GM23338 (cell line): ENCODE data around the gene RXFP4. TPM values are rescaled to one million over a fixed set of nuclear protein-coding genes. Genes with fewer than 3 reads are reported as not detected.

Source experiments
- ATAC-seq: fragments of 200-7000 bp; cut with Tn5 transposase; 3 replicates; pipeline ENCODE4 v1.9.1; 2020
- DNase-seq: peaks from one replicate; pipeline ENCODE4 v3.0.0-alpha.2; 2015; ENCODE audit warnings: low spot score
- H2AFZ ChIP-seq: fragments of 200-600 bp; sonication (generic); 2 replicates; pipeline ENCODE4 v1.8.0; 2016; ENCODE audit warnings: antibody characterized with exemption, mild to moderate bottlenecking, moderate library complexity
- H3F3A ChIP-seq: fragments of 200-600 bp; sonication (generic); replicated peaks from 2 replicates; pipeline ENCODE4 v1.8.0; 2017; ENCODE audit warnings: antibody characterized with exemption, mixed run types, low read depth
- H3K27ac ChIP-seq: fragments of 200-600 bp; sonication (generic); 2 replicates; pipeline ENCODE4 v1.6.1; 2016; ENCODE audit warnings: low read depth
- H3K27me3 ChIP-seq: fragments of 200-600 bp; sonication (generic); 2 replicates; pipeline ENCODE4 v1.8.0; 2016; ENCODE audit warnings: mild to moderate bottlenecking, mixed run types, moderate library complexity; ENCODE audit not compliant: insufficient read depth
- H3K36me3 ChIP-seq: fragments of 200-600 bp; sonication (generic); 2 replicates; pipeline ENCODE4 v1.8.0; 2016; ENCODE audit warnings: mild to moderate bottlenecking; ENCODE audit not compliant: insufficient read depth
- H3K4me1 ChIP-seq: fragments of 200-600 bp; sonication (generic); 2 replicates; pipeline ENCODE4 v1.8.0; 2016; ENCODE audit warnings: mild to moderate bottlenecking, moderate library complexity; ENCODE audit not compliant: insufficient read depth
- H3K4me2 ChIP-seq: fragments of 200-600 bp; sonication (generic); 2 replicates; pipeline ENCODE4 v1.7.1; 2017; ENCODE audit warnings: mixed run types
- H3K4me3 ChIP-seq: fragments of 200-600 bp; sonication (generic); 2 replicates; pipeline ENCODE4 v1.6.1; 2016; ENCODE audit warnings: mixed run types
- H3K79me2 ChIP-seq: fragments of 200-600 bp; sonication (generic); replicated peaks from 2 replicates; pipeline ENCODE4 v1.8.0; 2017; ENCODE audit warnings: mild to moderate bottlenecking; ENCODE audit not compliant: insufficient read depth
- H3K9me2 ChIP-seq: fragments of 200-600 bp; sonication (generic); 2 replicates; pipeline ENCODE4 v1.8.0; 2017; ENCODE audit not compliant: insufficient read depth
- H4K20me1 ChIP-seq: fragments of 200-600 bp; sonication (generic); replicated peaks from 2 replicates; pipeline ENCODE4 v1.8.0; 2017; ENCODE audit warnings: mild to moderate bottlenecking; ENCODE audit not compliant: insufficient read depth
- H3K27ac Mint-ChIP-seq: 2 replicates; pipeline ENCODE4 v1.8.0; 2020; ENCODE audit warnings: inconsistent platforms, mild to moderate bottlenecking, moderate library complexity, mixed read lengths
- H3K27me3 Mint-ChIP-seq: 3 replicates; pipeline ENCODE4 v1.8.0; 2022; ENCODE audit warnings: low read depth, mild to moderate bottlenecking, moderate library complexity, mixed read lengths, inconsistent platforms; ENCODE audit not compliant: insufficient read depth, poor library complexity
- H3K36me3 Mint-ChIP-seq: 3 replicates; pipeline ENCODE4 v1.8.0; 2021; ENCODE audit warnings: low read depth, mild to moderate bottlenecking, inconsistent platforms, moderate library complexity, mixed read lengths
- H3K4me1 Mint-ChIP-seq: 3 replicates; pipeline ENCODE4 v1.8.0; 2020; ENCODE audit warnings: mild to moderate bottlenecking, inconsistent platforms, mixed read lengths
- H3K4me3 Mint-ChIP-seq: 3 replicates; pipeline ENCODE4 v1.8.0; 2021; ENCODE audit warnings: moderate library complexity, mild to moderate bottlenecking, inconsistent platforms, mixed read lengths
- H3K9me3 Mint-ChIP-seq: 3 replicates; pipeline ENCODE4 v1.8.0; 2020; ENCODE audit warnings: moderate library complexity, mild to moderate bottlenecking, inconsistent platforms, mixed read lengths
- CREB1 ChIP-seq: fragments of 250-450 bp; sonication (Bioruptor Pico); IDR thresholded peaks from 2 replicates; pipeline ENCODE4 v1.5.0; 2020; ENCODE audit warnings: low read depth, mild to moderate bottlenecking, moderate library complexity
- CTCF ChIP-seq, 2 experiments: fragments of 200-600 bp in 1 of 2; sonication (generic) in 1 of 2; conservative IDR thresholded peaks; 2 replicates each; pipeline versions ENCODE4 v1.5.1 to v1.6.1; 2016 to 2017; ENCODE audit warnings: antibody characterized with exemption in 2 of 2, low read depth in 2 of 2, mild to moderate bottlenecking in 2 of 2, moderate library complexity in 1 of 2
- EZH2 ChIP-seq: fragments of 200-600 bp; sonication (generic); IDR thresholded peaks from one replicate; pipeline ENCODE4 v1.8.0; 2017; ENCODE audit warnings: antibody characterized with exemption, mild to moderate bottlenecking, low read depth; ENCODE audit not compliant: unreplicated experiment
- EZH2phosphoT487 ChIP-seq: fragments of 200-600 bp; sonication (generic); IDR thresholded peaks from one replicate; pipeline ENCODE4 v1.8.1; 2018; ENCODE audit warnings: antibody characterized with exemption; ENCODE audit not compliant: unreplicated experiment
- JUNB ChIP-seq: IDR thresholded peaks from one replicate; pipeline ENCODE4 v1.6.1; 2016; ENCODE audit warnings: antibody characterized with exemption; ENCODE audit not compliant: unreplicated experiment
- NANOG ChIP-seq: IDR thresholded peaks from 2 replicates; pipeline ENCODE4 v1.6.1; 2016; ENCODE audit warnings: antibody characterized with exemption, borderline replicate concordance
- POLR2AphosphoS5 ChIP-seq: IDR thresholded peaks from 2 replicates; pipeline ENCODE4 v1.6.1; 2016; ENCODE audit warnings: antibody characterized with exemption, low read depth
- REST ChIP-seq: IDR thresholded peaks from one replicate; pipeline ENCODE4 v1.6.1; 2018; ENCODE audit warnings: antibody characterized with exemption; ENCODE audit not compliant: unreplicated experiment
- STAT1 ChIP-seq: IDR thresholded peaks from one replicate; pipeline ENCODE4 v1.6.1; 2016; ENCODE audit warnings: antibody characterized with exemption; ENCODE audit not compliant: unreplicated experiment
- ZNF114 ChIP-seq: fragments of 250-450 bp; sonication (Bioruptor Pico); IDR thresholded peaks from 2 replicates; pipeline ENCODE4 v1.5.0; 2020; ENCODE audit warnings: mild to moderate bottlenecking, moderate library complexity
- ZNF331 ChIP-seq: fragments of 250-450 bp; sonication (Bioruptor Pico); IDR thresholded peaks from 2 replicates; pipeline ENCODE4 v1.5.0; 2020; ENCODE audit warnings: low read depth, mild to moderate bottlenecking, moderate library complexity
- ZNF462 ChIP-seq: fragments of 250-450 bp; sonication (Bioruptor Pico); IDR thresholded peaks from 2 replicates; pipeline ENCODE4 v1.5.0; 2020; ENCODE audit warnings: mild to moderate bottlenecking, moderate library complexity
- polyA plus RNA-seq: library from polyadenylated mRNA; unstranded; fragments of >200 nt; fragmentation: Nextera tagmentation; extraction: Ambion mirVana; gene quantifications from 2 replicates; pipeline ENCODE4 v1.2.1, GENCODE V29; 2016
- total RNA-seq: library from RNA; depleted of rRNA; stranded (reverse); fragments of >200 nt; shearing (Covaris generic); gene quantifications from 2 replicates; pipeline ENCODE4 v1.2.3, GENCODE V29; 2014
- TF ChIP-seq, protein P1 (sequence below): IDR thresholded peaks from 2 replicates; pipeline ENCODE4 v1.6.1; 2016; ENCODE audit warnings: antibody characterized with exemption

The RXFP4 gene
- total and polyA plus RNA-seq, 2 experiments from 2014 or later, result not detected

GRCh38 chr1:155929057-155929456 lies 12.4 kb upstream of the RXFP4 start:
- H3K79me2 ChIP-seq, result peaks cover 76% of the 10 kb centered on the region

More at GRCh38 chr1:155929057-155929456, 12.4 kb upstream of the RXFP4 start:
- Histone ChIP-seq H4K20me1 (peaks cover 71% of the 10 kb centered on the region), H3K4me2 (no peak overlapping the region), H3K4me3 (no peak overlapping the region), H3K9me2 (no peaks in the 10 kb centered on the region), H3K4me1 (peaks cover 16% of the 10 kb centered on the region), H3K36me3 (peaks cover 89% of the 10 kb centered on the region), H2AFZ (no peak overlapping the region), H3F3A (peaks cover 24% of the 10 kb centered on the region), H3K27me3 (no peaks in the 10 kb centered on the region), H3K27ac (no peak overlapping the region)
- ATAC-seq (no peak), DNase-seq (no peak)
- H3K9me3 Mint-ChIP-seq, result no peaks in the 10 kb centered on the region
- peaks cover 7% of the 10 kb centered on the region; the same call in 2 of the 3 replicates for H3K4me1 Mint-ChIP-seq
- peaks cover 56% of the 10 kb centered on the region for H3K36me3 Mint-ChIP-seq
- H3K27me3 Mint-ChIP-seq, result peaks cover 7% of the 10 kb centered on the region
- TF ChIP-seq, protein P1, sequence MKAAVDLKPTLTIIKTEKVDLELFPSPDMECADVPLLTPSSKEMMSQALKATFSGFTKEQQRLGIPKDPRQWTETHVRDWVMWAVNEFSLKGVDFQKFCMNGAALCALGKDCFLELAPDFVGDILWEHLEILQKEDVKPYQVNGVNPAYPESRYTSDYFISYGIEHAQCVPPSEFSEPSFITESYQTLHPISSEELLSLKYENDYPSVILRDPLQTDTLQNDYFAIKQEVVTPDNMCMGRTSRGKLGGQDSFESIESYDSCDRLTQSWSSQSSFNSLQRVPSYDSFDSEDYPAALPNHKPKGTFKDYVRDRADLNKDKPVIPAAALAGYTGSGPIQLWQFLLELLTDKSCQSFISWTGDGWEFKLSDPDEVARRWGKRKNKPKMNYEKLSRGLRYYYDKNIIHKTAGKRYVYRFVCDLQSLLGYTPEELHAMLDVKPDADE, result no peak
- TF ChIP-seq ZNF462 (CRISPR knock-in tag) (no peak), CREB1 (no peak), JUNB (no peak), ZNF114 (CRISPR knock-in tag) (no peak), ZNF331 (CRISPR knock-in tag) (no peak), CTCF (conservative IDR thresholded peaks at IDR 0.05; ENCODE audit: low read depth in 2 of 2) (no peak), REST (no peak), NANOG (no peak), EZH2phosphoT487 (no peak), POLR2AphosphoS5 (no peak), EZH2 (no peak), STAT1 (no peak)
- H3K4me3 Mint-ChIP-seq, result no peak overlapping the region
- H3K27ac Mint-ChIP-seq, result no peak overlapping the region
